Measurements from ENCODE around the gene ATAT1.

DNA sequence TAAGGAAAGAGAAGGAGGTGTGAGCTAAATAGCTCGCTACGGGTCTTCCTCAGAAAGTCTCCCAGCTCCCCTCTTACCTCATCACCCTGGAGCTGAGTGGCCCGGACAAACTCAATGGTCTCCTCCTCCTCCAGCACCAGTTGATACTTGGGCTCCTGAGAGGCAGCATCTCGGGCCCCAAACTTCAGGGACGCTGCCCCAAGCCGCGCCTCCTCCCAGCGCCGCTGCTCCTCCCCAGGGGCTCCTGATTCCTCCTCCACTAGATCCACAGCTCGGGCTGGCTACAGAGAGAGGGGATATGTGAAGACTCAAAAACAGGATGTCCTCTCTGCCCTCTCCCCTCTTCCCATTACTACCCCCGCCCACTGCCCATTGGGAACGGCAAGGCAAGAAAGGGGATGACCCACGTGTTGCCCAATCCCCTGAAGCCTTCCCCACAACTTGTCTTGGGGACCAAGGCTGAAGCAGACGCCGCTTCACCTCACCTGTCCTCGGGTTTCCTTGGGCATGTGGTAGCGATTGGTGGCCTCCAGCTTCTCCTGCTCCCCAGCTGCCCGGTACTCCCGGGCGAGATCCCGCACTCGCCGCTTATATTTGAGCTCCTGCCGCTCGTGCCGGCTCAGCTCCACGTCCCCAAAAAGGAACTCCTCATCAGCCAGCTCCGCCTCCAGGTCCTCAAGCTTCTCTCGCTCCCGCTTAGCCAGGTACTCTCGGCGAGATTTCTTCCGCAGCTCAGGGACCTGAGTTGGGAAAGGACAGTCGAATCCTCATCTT is 38.5 kb downstream of the ATAT1 start:
- TF ChIP-seq, protein P1, sequence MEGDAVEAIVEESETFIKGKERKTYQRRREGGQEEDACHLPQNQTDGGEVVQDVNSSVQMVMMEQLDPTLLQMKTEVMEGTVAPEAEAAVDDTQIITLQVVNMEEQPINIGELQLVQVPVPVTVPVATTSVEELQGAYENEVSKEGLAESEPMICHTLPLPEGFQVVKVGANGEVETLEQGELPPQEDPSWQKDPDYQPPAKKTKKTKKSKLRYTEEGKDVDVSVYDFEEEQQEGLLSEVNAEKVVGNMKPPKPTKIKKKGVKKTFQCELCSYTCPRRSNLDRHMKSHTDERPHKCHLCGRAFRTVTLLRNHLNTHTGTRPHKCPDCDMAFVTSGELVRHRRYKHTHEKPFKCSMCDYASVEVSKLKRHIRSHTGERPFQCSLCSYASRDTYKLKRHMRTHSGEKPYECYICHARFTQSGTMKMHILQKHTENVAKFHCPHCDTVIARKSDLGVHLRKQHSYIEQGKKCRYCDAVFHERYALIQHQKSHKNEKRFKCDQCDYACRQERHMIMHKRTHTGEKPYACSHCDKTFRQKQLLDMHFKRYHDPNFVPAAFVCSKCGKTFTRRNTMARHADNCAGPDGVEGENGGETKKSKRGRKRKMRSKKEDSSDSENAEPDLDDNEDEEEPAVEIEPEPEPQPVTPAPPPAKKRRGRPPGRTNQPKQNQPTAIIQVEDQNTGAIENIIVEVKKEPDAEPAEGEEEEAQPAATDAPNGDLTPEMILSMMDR (IDR thresholded peaks at IDR 0.05): no peak
- no peak for TF ChIP-seq POLR2A (IDR thresholded peaks at IDR 0.05)
